Mesothelial cell of epicardium (in vitro differentiated cells): ENCODE measurements around the gene CCNB3. TPM values are rescaled to one million over a fixed set of nuclear protein-coding genes. Genes with fewer than 3 reads are reported as not detected.
"Not testable (repeated sequence)": the region's sequence is repeated elsewhere in the genome, so short reads cannot be mapped to it uniquely, and the experiment has no call there.

ENCODE experiments used
- DNase-seq, 2 experiments: peaks; one replicate each; pipeline ENCODE4 v3.0.0; 2021; ENCODE audit warnings: low spot score in 2 of 2; ENCODE audit not compliant: unreplicated experiment in 2 of 2
- H3K27ac Mint-ChIP-seq: 2 replicates; pipeline ENCODE4 v1.8.0; 2021; ENCODE audit warnings: mixed read lengths
- H3K27me3 Mint-ChIP-seq: 2 replicates; pipeline ENCODE4 v1.8.0; 2021; ENCODE audit warnings: low read depth, mixed read lengths
- H3K36me3 Mint-ChIP-seq: 2 replicates; pipeline ENCODE4 v1.8.0; 2021; ENCODE audit warnings: mixed read lengths
- H3K4me1 Mint-ChIP-seq: 2 replicates; pipeline ENCODE4 v1.8.0; 2021; ENCODE audit warnings: mixed read lengths
- H3K4me3 Mint-ChIP-seq: 2 replicates; pipeline ENCODE4 v1.8.0; 2021; ENCODE audit warnings: mild to moderate bottlenecking, moderate library complexity, mixed read lengths
- H3K9me3 Mint-ChIP-seq: 2 replicates; pipeline ENCODE4 v1.8.0; 2021; ENCODE audit warnings: mixed read lengths
- CTCF ChIP-seq: fragments of 200-600 bp; sonication (generic); IDR thresholded peaks from one replicate; pipeline ENCODE4 v1.5.0; 2021; ENCODE audit warnings: antibody characterized with exemption; ENCODE audit not compliant: unreplicated experiment
- total RNA-seq: library from RNA; stranded (reverse); gene quantifications from 3 replicates; pipeline ENCODE4 v1.2.1, GENCODE V29; 2021

CCNB3 gene
- total RNA-seq, 1 donor from 2014 or later: 0.60 TPM

DNA sequence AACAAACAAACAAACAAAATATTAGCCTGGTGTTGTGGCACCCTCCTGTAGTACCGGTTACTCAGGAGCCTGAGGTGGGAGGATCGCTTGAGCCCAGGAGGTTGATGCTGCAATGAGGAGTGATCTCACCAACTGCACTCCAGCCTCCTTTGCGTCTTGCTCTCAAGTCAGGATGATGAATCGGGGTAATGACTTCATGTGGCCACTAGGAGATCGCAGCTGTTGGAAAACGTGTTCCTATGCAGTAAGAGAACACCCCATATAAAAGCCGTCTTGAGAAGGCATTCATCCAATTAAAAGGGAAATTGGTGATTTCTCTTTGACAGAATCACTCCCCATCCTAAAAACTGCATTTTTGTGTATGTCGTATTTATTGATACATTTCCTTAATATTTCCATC, 6.9 kb downstream of the CCNB3 start:
- H3K27me3 Mint-ChIP-seq: no peaks in the 10 kb centered on the region
- no peak overlapping the region for H3K27ac Mint-ChIP-seq
- TF ChIP-seq CTCF: no peak
- no peak overlapping the region for H3K4me3 Mint-ChIP-seq
- DNase-seq: no peak
- H3K4me1 Mint-ChIP-seq: no peaks in the 10 kb centered on the region
- peaks cover 7% of the 10 kb centered on the region for H3K9me3 Mint-ChIP-seq
- H3K36me3 Mint-ChIP-seq: no peaks in the 10 kb centered on the region

DNA sequence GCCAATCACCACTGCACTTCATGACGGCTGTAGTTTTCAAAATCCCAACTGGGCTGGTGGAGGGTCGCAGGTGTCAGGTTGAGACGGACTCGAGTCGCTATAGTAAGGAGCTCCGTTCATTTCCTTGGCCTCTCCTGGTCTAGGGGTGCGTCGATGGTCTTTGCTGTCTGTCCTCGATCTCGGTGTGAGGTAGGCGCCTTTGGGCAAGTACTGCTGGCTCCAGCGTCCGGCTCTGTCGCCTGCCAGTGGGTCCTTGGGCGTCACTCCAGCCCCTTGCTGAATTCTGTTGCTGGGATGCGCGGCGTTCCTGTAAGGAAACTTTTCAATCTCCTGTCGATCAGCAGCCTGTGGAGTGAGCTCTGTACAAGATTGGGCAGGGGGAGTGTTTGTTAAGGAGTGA, 76.7 kb downstream of the CCNB3 start:
- no peak for TF ChIP-seq CTCF
- H3K9me3 Mint-ChIP-seq: peaks cover 14% of the 10 kb centered on the region
- no peak for DNase-seq
- H3K4me3 Mint-ChIP-seq: no peak overlapping the region
- no peaks in the 10 kb centered on the region for H3K4me1 Mint-ChIP-seq
- H3K27ac Mint-ChIP-seq: no peak overlapping the region
- H3K27me3 Mint-ChIP-seq: no peaks in the 10 kb centered on the region
- H3K36me3 Mint-ChIP-seq: no peaks in the 10 kb centered on the region

DNA sequence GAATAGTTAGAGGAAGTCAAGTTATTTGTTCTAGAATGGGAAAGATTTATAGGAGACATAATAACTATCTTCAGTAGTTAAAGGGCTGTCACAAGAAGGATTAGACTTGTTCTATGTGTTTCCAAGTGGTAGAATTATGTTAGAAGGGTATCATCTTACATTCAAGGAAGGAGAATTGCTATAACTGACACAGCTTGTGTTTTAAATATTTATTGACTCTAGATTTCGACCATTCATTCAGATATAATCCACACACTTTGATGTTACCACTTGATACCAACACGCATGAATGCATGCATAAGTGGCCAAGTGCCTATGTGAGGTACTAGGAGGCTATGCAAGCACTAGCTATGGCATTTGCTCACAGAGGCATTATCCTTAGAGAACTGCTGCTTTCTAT, 122.7 kb downstream of the CCNB3 start:
- Mint-ChIP-seq H3K27me3 (no peaks in the 10 kb centered on the region), H3K9me3 (peaks cover 40% of the 10 kb centered on the region), H3K36me3 (no peaks in the 10 kb centered on the region), H3K27ac (no peak overlapping the region), H3K4me1 (no peaks in the 10 kb centered on the region), H3K4me3 (no peak overlapping the region)
- TF ChIP-seq CTCF: no peak
- no peak for DNase-seq

GRCh38 chrX:50332668-50333067, 128.1 kb downstream of the CCNB3 start:
- DNase-seq, H3K27ac Mint-ChIP-seq, H3K4me1 Mint-ChIP-seq, H3K36me3 Mint-ChIP-seq, H3K4me3 Mint-ChIP-seq, H3K27me3 Mint-ChIP-seq: not testable (repeated sequence)
- peaks cover 42% of the 10 kb centered on the region for H3K9me3 Mint-ChIP-seq

- H3K9me3 Mint-ChIP-seq: peaks cover 38% of the 10 kb centered on the region
- no peaks in the 10 kb centered on the region for H3K4me1 Mint-ChIP-seq
- no peak overlapping the region for H3K4me3 Mint-ChIP-seq
- H3K27me3 Mint-ChIP-seq: no peaks in the 10 kb centered on the region
- H3K36me3 Mint-ChIP-seq: peaks cover 2% of the 10 kb centered on the region
- TF ChIP-seq CTCF: no peak
- H3K27ac Mint-ChIP-seq: no peak overlapping the region
- DNase-seq: no peak
These were observed 128.7 kb downstream of the CCNB3 start for GRCh38 chrX:50333308-50333707.

DNA sequence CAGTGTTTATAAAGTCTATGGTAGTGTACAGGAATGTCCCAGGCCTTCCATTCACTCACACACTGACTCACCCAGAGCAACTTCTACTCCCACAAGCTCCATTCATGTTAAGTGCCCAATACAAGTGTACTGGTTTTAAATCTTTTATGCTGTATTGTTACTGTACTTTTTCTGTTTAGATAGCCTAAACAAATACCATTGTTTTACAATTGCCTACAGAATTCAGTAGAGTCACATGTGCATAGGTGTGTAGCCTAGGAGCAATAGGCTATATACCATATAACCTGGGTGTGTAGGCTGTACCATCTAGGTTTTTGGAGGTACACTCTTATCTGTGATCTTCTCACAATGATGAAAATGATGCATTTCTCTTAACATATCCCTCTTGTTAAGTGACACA, 139.4 kb downstream of the CCNB3 start:
- no peak overlapping the region for H3K4me3 Mint-ChIP-seq
- H3K4me1 Mint-ChIP-seq: no peaks in the 10 kb centered on the region
- TF ChIP-seq CTCF: no peak
- no peaks in the 10 kb centered on the region for H3K27me3 Mint-ChIP-seq
- H3K9me3 Mint-ChIP-seq: peaks cover 12% of the 10 kb centered on the region
- no peaks in the 10 kb centered on the region for H3K36me3 Mint-ChIP-seq
- H3K27ac Mint-ChIP-seq: no peak overlapping the region
- no peak for DNase-seq
